ENCODE measurements around the gene NAT10. TPM values are rescaled to one million over a fixed set of nuclear protein-coding genes. Genes with fewer than 3 reads are reported as not detected.

The NAT10 gene
- total and polyA plus RNA-seq, 2 donors from 2014 or later = 24.1 to 43.1 TPM

- Histone ChIP-seq H3K27ac (ENCODE audit: low read depth in 2 of 2, low read length in 2 of 2) (peak overlapping the region in 1 of 2 donors; percentile 46), H3K9ac (ENCODE audit: low read length in 3 of 3) (no peak overlapping the region), H3K4me3 (ENCODE audit: low read length in 3 of 3) (no peak overlapping the region), H3K9me3 (ENCODE audit: control insufficient read depth in 2 of 3, insufficient read depth in 1 of 3, low read length in 3 of 3) (no peaks in the 10 kb centered on the region), H3K36me3 (ENCODE audit: control insufficient read depth in 2 of 3, insufficient read depth in 3 of 3, low read length in 3 of 3) (no peaks in the 10 kb centered on the region), H3K4me1 (ENCODE audit: control insufficient read depth in 2 of 3, insufficient read depth in 2 of 3, low read depth in 1 of 3, low read length in 3 of 3) (peaks cover 0 to 21% (median 11%) of the 10 kb centered on the region in 3 donors), H3K27me3 (ENCODE audit: control insufficient read depth, insufficient read depth, low read length) (no peaks in the 10 kb centered on the region)
- FAIRE-seq = no peak
- DNase-seq = peak in 1 of 5 donors; percentile 22
- intact Hi-C loops (cut with DNase I) = no loop called here
- TF ChIP-seq, protein P1, sequence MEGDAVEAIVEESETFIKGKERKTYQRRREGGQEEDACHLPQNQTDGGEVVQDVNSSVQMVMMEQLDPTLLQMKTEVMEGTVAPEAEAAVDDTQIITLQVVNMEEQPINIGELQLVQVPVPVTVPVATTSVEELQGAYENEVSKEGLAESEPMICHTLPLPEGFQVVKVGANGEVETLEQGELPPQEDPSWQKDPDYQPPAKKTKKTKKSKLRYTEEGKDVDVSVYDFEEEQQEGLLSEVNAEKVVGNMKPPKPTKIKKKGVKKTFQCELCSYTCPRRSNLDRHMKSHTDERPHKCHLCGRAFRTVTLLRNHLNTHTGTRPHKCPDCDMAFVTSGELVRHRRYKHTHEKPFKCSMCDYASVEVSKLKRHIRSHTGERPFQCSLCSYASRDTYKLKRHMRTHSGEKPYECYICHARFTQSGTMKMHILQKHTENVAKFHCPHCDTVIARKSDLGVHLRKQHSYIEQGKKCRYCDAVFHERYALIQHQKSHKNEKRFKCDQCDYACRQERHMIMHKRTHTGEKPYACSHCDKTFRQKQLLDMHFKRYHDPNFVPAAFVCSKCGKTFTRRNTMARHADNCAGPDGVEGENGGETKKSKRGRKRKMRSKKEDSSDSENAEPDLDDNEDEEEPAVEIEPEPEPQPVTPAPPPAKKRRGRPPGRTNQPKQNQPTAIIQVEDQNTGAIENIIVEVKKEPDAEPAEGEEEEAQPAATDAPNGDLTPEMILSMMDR (IDR thresholded peaks at IDR 0.05; ENCODE audit: borderline replicate concordance, extremely low read depth, insufficient read depth) = no peak
Measured at GRCh38 chr11:34182921-34183685, 77.7 kb downstream of the NAT10 start.

- Histone ChIP-seq H3K9ac (ENCODE audit: low read length in 3 of 3) (peak overlapping the region in 1 of 3 donors; percentile 15), H3K4me3 (ENCODE audit: low read length in 3 of 3) (no peak overlapping the region), H3K27me3 (ENCODE audit: control insufficient read depth, insufficient read depth, low read length) (no peaks in the 10 kb centered on the region), H3K9me3 (ENCODE audit: control insufficient read depth in 2 of 3, insufficient read depth in 1 of 3, low read length in 3 of 3) (no peaks in the 10 kb centered on the region), H3K4me1 (ENCODE audit: control insufficient read depth in 2 of 3, insufficient read depth in 2 of 3, low read depth in 1 of 3, low read length in 3 of 3) (peaks cover 0 to 26% (median 13%) of the 10 kb centered on the region in 3 donors), H3K36me3 (ENCODE audit: control insufficient read depth in 2 of 3, insufficient read depth in 3 of 3, low read length in 3 of 3) (no peaks in the 10 kb centered on the region), H3K27ac (ENCODE audit: low read depth in 2 of 2, low read length in 2 of 2) (no peak overlapping the region)
- FAIRE-seq = no peak
- TF ChIP-seq, protein P1 (IDR thresholded peaks at IDR 0.05; ENCODE audit: borderline replicate concordance, extremely low read depth, insufficient read depth) = no peak
- peak in 2 of 5 donors; percentile 23 to 49 for DNase-seq
- intact Hi-C loops (cut with DNase I) = no loop called here
Measured at GRCh38 chr11:34183848-34184391, 78.5 kb downstream of the NAT10 start.

DNA sequence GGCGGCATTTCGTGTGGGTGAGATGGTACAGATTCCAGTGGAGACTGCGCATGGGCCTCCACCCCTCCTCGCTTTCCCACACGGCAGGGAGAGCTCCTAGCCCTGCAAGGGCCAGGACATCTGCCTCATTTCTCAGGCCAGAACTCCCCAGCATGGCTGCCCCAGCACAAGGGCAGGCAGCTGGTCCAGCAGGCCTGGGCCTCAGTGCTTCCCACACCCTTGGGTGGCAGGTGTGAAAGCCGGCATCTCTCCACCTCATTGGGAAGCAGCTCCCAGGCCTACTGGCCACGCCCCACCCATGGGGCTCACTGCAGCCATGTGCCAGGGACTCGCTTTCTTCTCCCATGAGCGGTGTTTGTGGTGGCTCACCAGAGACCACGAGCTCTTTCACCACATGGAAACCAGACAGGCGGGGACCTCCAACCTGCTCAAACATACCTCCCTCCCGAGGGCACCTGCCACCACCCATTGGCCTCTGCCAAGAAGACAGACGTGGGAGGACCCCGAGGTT is 79.1 kb downstream of the NAT10 start:
- DNase-seq = peak in 1 of 5 donors; percentile 62
- Histone ChIP-seq H3K36me3 (ENCODE audit: control insufficient read depth in 2 of 3, insufficient read depth in 3 of 3, low read length in 3 of 3) (no peaks in the 10 kb centered on the region), H3K4me3 (ENCODE audit: low read length in 3 of 3) (no peak overlapping the region), H3K9me3 (ENCODE audit: control insufficient read depth in 2 of 3, insufficient read depth in 1 of 3, low read length in 3 of 3) (no peaks in the 10 kb centered on the region), H3K27me3 (ENCODE audit: control insufficient read depth, insufficient read depth, low read length) (no peaks in the 10 kb centered on the region), H3K27ac (ENCODE audit: low read depth in 2 of 2, low read length in 2 of 2) (peak overlapping the region; percentile 28 to 42), H3K9ac (ENCODE audit: low read length in 3 of 3) (peak overlapping the region in 1 of 3 donors; percentile 15), H3K4me1 (ENCODE audit: control insufficient read depth in 2 of 3, insufficient read depth in 2 of 3, low read depth in 1 of 3, low read length in 3 of 3) (peaks cover 0 to 27% (median 13%) of the 10 kb centered on the region in 3 donors)
- no peak for FAIRE-seq
- intact Hi-C loops (cut with DNase I) = no loop called here
- TF ChIP-seq, protein P1 (IDR thresholded peaks at IDR 0.05; ENCODE audit: borderline replicate concordance, extremely low read depth, insufficient read depth) = no peak
